T-helper 22 cell (primary cell): Measurements from ENCODE around the gene PPA2.
"Not testable (repeated sequence)": the region's sequence is repeated elsewhere in the genome, so short reads cannot be mapped to it uniquely, and the experiment has no call there.

Source experiments
- DNase-seq: peaks from one replicate; pipeline ENCODE4 v3.0.0-alpha.2; 2020; ENCODE audit warnings: low read depth

Gene PPA2

GRCh38 chr4:105458541-105458940 is 15.3 kb downstream of the PPA2 start:
- DNase-seq: not testable (repeated sequence)

- DNase-seq: no peak
These were observed 15.9 kb downstream of the PPA2 start for GRCh38 chr4:105458001-105458400.

- DNase-seq: no peak
These were observed 17.9 kb downstream of the PPA2 start for GRCh38 chr4:105455998-105456397.

GRCh38 chr4:105455182-105455581 is 18.7 kb downstream of the PPA2 start:
- no peak for DNase-seq

- no peak for DNase-seq
These were observed 20.2 kb downstream of the PPA2 start for GRCh38 chr4:105453550-105454205.

- DNase-seq: no peak
These were observed 22.5 kb downstream of the PPA2 start for GRCh38 chr4:105451346-105451745.

GRCh38 chr4:105440890-105441289 is 33.0 kb downstream of the PPA2 start:
- DNase-seq: no peak

GRCh38 chr4:105437637-105438036 is 36.2 kb downstream of the PPA2 start:
- no peak for DNase-seq

- DNase-seq: no peak
These were observed 37.4 kb downstream of the PPA2 start for GRCh38 chr4:105436414-105436813.

- no peak for DNase-seq
These were observed 38.9 kb downstream of the PPA2 start for GRCh38 chr4:105434940-105435339.

- no peak for DNase-seq
These were observed 40.4 kb downstream of the PPA2 start for GRCh38 chr4:105433421-105433820.

GRCh38 chr4:105432438-105432837 is 41.4 kb downstream of the PPA2 start:
- no peak for DNase-seq

GRCh38 chr4:105430811-105431210 is 43.1 kb downstream of the PPA2 start:
- DNase-seq: no peak

GRCh38 chr4:105426187-105426897 is 47.5 kb downstream of the PPA2 start:
- DNase-seq: no peak

GRCh38 chr4:105422207-105422920 is 51.5 kb downstream of the PPA2 start:
- no peak for DNase-seq

- no peak for DNase-seq
These were observed 56.2 kb downstream of the PPA2 start for GRCh38 chr4:105417624-105418023.

GRCh38 chr4:105415281-105415744 is 58.5 kb downstream of the PPA2 start:
- DNase-seq: no peak

GRCh38 chr4:105414316-105414715 is 59.5 kb downstream of the PPA2 start:
- no peak for DNase-seq

- not testable (repeated sequence) for DNase-seq
These were observed 64.7 kb downstream of the PPA2 start for GRCh38 chr4:105409135-105409534.

GRCh38 chr4:105400901-105401677 is 72.8 kb downstream of the PPA2 start:
- DNase-seq: no peak

GRCh38 chr4:105399532-105400161 is 74.2 kb downstream of the PPA2 start:
- no peak for DNase-seq

GRCh38 chr4:105392858-105393257 is 81.0 kb downstream of the PPA2 start:
- DNase-seq: no peak
